Naive thymus-derived CD8-positive, alpha-beta T cell (primary cell): ENCODE data around the gene RAPGEF3. TPM values are rescaled to one million over a fixed set of nuclear protein-coding genes. Genes with fewer than 3 reads are reported as not detected.

Source experiments
- ATAC-seq, 2 donors: fragments of 150-1000 bp; cut with Tn5 transposase in 1 of 2; sonication (Bioruptor Pico), chemical (Tn5 transposase) in 1 of 2; 1 replicate in 1 of 2; 2 replicates in 1 of 2; pipeline ENCODE4 v1.10.0; 2021; ENCODE audit warnings: mild to moderate bottlenecking in 2 of 2, moderate library complexity in 2 of 2
- POLR2A ChIA-PET: fragments of 350-600 bp; sonication (Branson Sonifier 250); formaldehyde crosslinking; loops from one replicate; lab custom pipeline; 2021; ENCODE audit warnings: antibody characterized with exemption; lab: Charles Lee
- DNase-seq, 10 donors: peaks; one replicate each; pipeline versions ENCODE4 v3.0.0 to v3.0.0-alpha.2; 2020 to 2022
- H3K27ac Mint-ChIP-seq, 10 donors: one replicate each; pipeline ENCODE4 v1.8.0; 2020 to 2022; ENCODE audit warnings: mild to moderate bottlenecking in 10 of 10, mixed read lengths in 10 of 10, moderate library complexity in 4 of 10, inconsistent platforms in 1 of 10
- H3K27me3 Mint-ChIP-seq, 5 donors: one replicate each; pipeline ENCODE4 v1.8.0; 2021 to 2022; ENCODE audit warnings: mixed read lengths in 5 of 5
- H3K36me3 Mint-ChIP-seq, 3 donors: one replicate each; pipeline ENCODE4 v1.8.0; 2020 to 2022; ENCODE audit warnings: mixed read lengths in 3 of 3, mild to moderate bottlenecking in 2 of 3, inconsistent platforms in 1 of 3
- H3K4me1 Mint-ChIP-seq, 4 donors: one replicate each; pipeline ENCODE4 v1.8.0; 2021 to 2022; ENCODE audit warnings: mixed read lengths in 4 of 4
- H3K4me3 Mint-ChIP-seq, 10 donors: one replicate each; pipeline ENCODE4 v1.8.0; 2020 to 2022; ENCODE audit warnings: mild to moderate bottlenecking in 10 of 10, mixed read lengths in 10 of 10, moderate library complexity in 6 of 10, inconsistent platforms in 1 of 10
- H3K9me3 Mint-ChIP-seq, 9 donors: one replicate each; pipeline ENCODE4 v1.8.0; 2020 to 2022; ENCODE audit warnings: mixed read lengths in 9 of 9, mild to moderate bottlenecking in 3 of 9, inconsistent platforms in 1 of 9, moderate library complexity in 1 of 9
- polyA plus RNA-seq, 3 donors: library from polyadenylated mRNA; unstranded; fragments of 300-500 nt; fragmentation: Illumina TruSeq; gene quantifications; one replicate each; pipeline ENCODE4 v1.2.3, GENCODE V29; 2021
- total RNA-seq, 8 experiments: library from RNA in 2 of 8; stranded (reverse) in 2 of 8; gene quantifications; one replicate each; pipeline ENCODE4 v1.2.3 and lab custom pipeline; 2021 to 2026

Gene RAPGEF3
- total and polyA plus RNA-seq, 5 experiments from 2014 or later: 0.08 to 0.65 (median 0.27) TPM

- no peak for DNase-seq
- H3K27ac Mint-ChIP-seq: peak overlapping the region in 5 of 10 donors; percentile 23 to 94 (median 48)
- ATAC-seq: no peak
- POLR2A ChIA-PET: no interaction called here
- no peaks in the 10 kb centered on the region for H3K9me3 Mint-ChIP-seq
- no peaks in the 10 kb centered on the region for H3K36me3 Mint-ChIP-seq
- peak overlapping the region in 1 of 10 donors; percentile 10 for H3K4me3 Mint-ChIP-seq
- H3K27me3 Mint-ChIP-seq: no peaks in the 10 kb centered on the region
- H3K4me1 Mint-ChIP-seq: peaks cover 25 to 64% (median 39%) of the 10 kb centered on the region in 4 donors
Observed at GRCh38 chr12:47709671-47710070, 49.0 kb downstream of the RAPGEF3 start.

- no peak for ATAC-seq
- peak overlapping the region in 2 of 10 donors; percentile 11 to 60 for H3K4me3 Mint-ChIP-seq
- POLR2A ChIA-PET: no interaction called here
- H3K27ac Mint-ChIP-seq: peak overlapping the region in 6 of 10 donors; percentile 9 to 94 (median 28)
- H3K9me3 Mint-ChIP-seq: no peaks in the 10 kb centered on the region
- DNase-seq: no peak
- no peaks in the 10 kb centered on the region for H3K27me3 Mint-ChIP-seq
- H3K36me3 Mint-ChIP-seq: no peaks in the 10 kb centered on the region
- peaks cover 25 to 61% (median 41%) of the 10 kb centered on the region in 4 donors for H3K4me1 Mint-ChIP-seq
Observed at GRCh38 chr12:47709237-47709636, 49.4 kb downstream of the RAPGEF3 start.

- Mint-ChIP-seq H3K4me1 (peaks cover 32 to 66% (median 53%) of the 10 kb centered on the region in 4 donors), H3K36me3 (peaks cover 0 to 11% (median 0%) of the 10 kb centered on the region in 3 donors)
- DNase-seq: peak in 2 of 10 donors; percentile 26 to 28
Observed at GRCh38 chr12:47707905-47708543, 50.7 kb downstream of the RAPGEF3 start.

GRCh38 chr12:47707355-47707754 lies 51.3 kb downstream of the RAPGEF3 start:
- Mint-ChIP-seq H3K36me3 (peaks cover 0 to 14% (median 2%) of the 10 kb centered on the region in 3 donors), H3K9me3 (no peaks in the 10 kb centered on the region), H3K27ac (peak overlapping the region; percentile 82 to 98 (median 91)), H3K27me3 (no peaks in the 10 kb centered on the region), H3K4me3 (peak overlapping the region; percentile 38 to 99 (median 72)), H3K4me1 (peaks cover 32 to 70% (median 55%) of the 10 kb centered on the region in 4 donors)
- DNase-seq: no peak
- POLR2A ChIA-PET: interaction anchor here (0.6 to 2.4 kb wide), 6 partner anchors 8 to 976 kb away, joined by 3 to 8 read pairs (median 3); no protein-coding TSS in a partner anchor
- no peak for ATAC-seq

More at GRCh38 chr12:47707905-47708543, 50.7 kb downstream of the RAPGEF3 start:
- Mint-ChIP-seq H3K9me3 (no peaks in the 10 kb centered on the region), H3K4me3 (peak overlapping the region; percentile 61 to 99 (median 72)), H3K27ac (peak overlapping the region; percentile 78 to 94 (median 91)), H3K27me3 (no peaks in the 10 kb centered on the region)
- ATAC-seq: no peak
- POLR2A ChIA-PET: interaction anchor here (0.5 to 2.4 kb wide), 7 partner anchors 8 to 975 kb away, joined by 3 to 8 read pairs (median 3); partner anchors contain the start of gene ASB8

- no peaks in the 10 kb centered on the region for H3K27me3 Mint-ChIP-seq
- peak; percentile 92 to 93 for ATAC-seq
Observed at GRCh38 chr12:47705566-47706425, 52.9 kb downstream of the RAPGEF3 start, which contains the start of gene RPAP3. TSS of gene RPAP3 (minus strand) at chr12:47706030. CDS start at chr12:47702840, 3,190 bp downstream.

GRCh38 chr12:47705229-47705565 lies 53.5 kb downstream of the RAPGEF3 start:
- peaks cover 0 to 30% (median 2%) of the 10 kb centered on the region in 3 donors for H3K36me3 Mint-ChIP-seq
- no peaks in the 10 kb centered on the region for H3K27me3 Mint-ChIP-seq
- DNase-seq: no peak
- H3K4me3 Mint-ChIP-seq: peak overlapping the region; percentile 84 to 99 (median 98)
- H3K27ac Mint-ChIP-seq: peak overlapping the region; percentile 21 to 98 (median 89)
- H3K9me3 Mint-ChIP-seq: no peaks in the 10 kb centered on the region
- POLR2A ChIA-PET: interaction anchor here (0.6 to 2.0 kb wide), 4 partner anchors 36 to 513 kb away, joined by 3 to 8 read pairs (median 6); partner anchors contain the start of gene SLC48A1
- no peak for ATAC-seq
- H3K4me1 Mint-ChIP-seq: peaks cover 35 to 75% (median 58%) of the 10 kb centered on the region in 4 donors

More at GRCh38 chr12:47705566-47706425, 52.9 kb downstream of the RAPGEF3 start, which contains the start of gene RPAP3:
- Mint-ChIP-seq H3K4me3 (peak within 1 kb of the TSS; percentile 91 to 99 (median 98)), H3K36me3 (peaks cover 0 to 24% (median 2%) of the 10 kb centered on the region in 3 donors), H3K27ac (peak within 1 kb of the TSS; percentile 91 to 100 (median 97)), H3K4me1 (peaks cover 33 to 76% (median 56%) of the 10 kb centered on the region in 4 donors), H3K9me3 (no peaks in the 10 kb centered on the region)
- peak; percentile 91 to 97 (median 95) for DNase-seq
- POLR2A ChIA-PET: interaction anchor here (0.5 to 2.4 kb wide), 17 partner anchors 10 to 1716 kb away, joined by 3 to 8 read pairs (median 4); partner anchors contain the start of genes ASB8 and SLC48A1

GRCh38 chr12:47704719-47705118 lies 54.0 kb downstream of the RAPGEF3 start:
- ATAC-seq: no peak
- peaks cover 0 to 34% (median 6%) of the 10 kb centered on the region in 3 donors for H3K36me3 Mint-ChIP-seq
- H3K27ac Mint-ChIP-seq: peak overlapping the region; percentile 21 to 96 (median 88)
- H3K27me3 Mint-ChIP-seq: no peaks in the 10 kb centered on the region
- no peak for DNase-seq
- H3K4me3 Mint-ChIP-seq: peak overlapping the region; percentile 84 to 99 (median 98)
- no peaks in the 10 kb centered on the region for H3K9me3 Mint-ChIP-seq
- H3K4me1 Mint-ChIP-seq: peaks cover 35 to 72% (median 59%) of the 10 kb centered on the region in 4 donors
- POLR2A ChIA-PET: interaction anchor here (0.6 to 2.0 kb wide), 4 partner anchors 68 to 626 kb away, joined by 3 to 8 read pairs (median 4); partner anchors contain the start of genes PCED1B and SLC48A1

- Mint-ChIP-seq H3K36me3 (peaks cover 5 to 67% (median 20%) of the 10 kb centered on the region in 3 donors), H3K4me3 (no peak overlapping the region), H3K4me1 (peaks cover 21 to 57% (median 28%) of the 10 kb centered on the region in 4 donors), H3K27me3 (no peaks in the 10 kb centered on the region), H3K27ac (peak overlapping the region in 1 of 10 donors; percentile 9), H3K9me3 (no peaks in the 10 kb centered on the region)
- POLR2A ChIA-PET: no interaction called here
- DNase-seq (no peak), ATAC-seq (no peak)
Observed at GRCh38 chr12:47700263-47700662, 58.4 kb downstream of the RAPGEF3 start.

- no peak overlapping the region for H3K4me3 Mint-ChIP-seq
- H3K27ac Mint-ChIP-seq: no peak overlapping the region
- DNase-seq: no peak
- no peaks in the 10 kb centered on the region for H3K27me3 Mint-ChIP-seq
- H3K36me3 Mint-ChIP-seq: peaks cover 5 to 78% (median 25%) of the 10 kb centered on the region in 3 donors
- no peaks in the 10 kb centered on the region for H3K9me3 Mint-ChIP-seq
- peaks cover 6 to 44% (median 20%) of the 10 kb centered on the region in 4 donors for H3K4me1 Mint-ChIP-seq
- ATAC-seq: no peak
- POLR2A ChIA-PET: interaction anchor here (0.6 kb wide), 1 partner anchor 794 kb away, joined by 3 read pairs; no protein-coding TSS in a partner anchor
Observed at GRCh38 chr12:47698631-47699030, 60.0 kb downstream of the RAPGEF3 start.

GRCh38 chr12:47698055-47698454 lies 60.6 kb downstream of the RAPGEF3 start:
- peaks cover under 1 to 38% (median 16%) of the 10 kb centered on the region in 4 donors for H3K4me1 Mint-ChIP-seq
- no peaks in the 10 kb centered on the region for H3K9me3 Mint-ChIP-seq
- H3K27ac Mint-ChIP-seq: peak overlapping the region in 1 of 10 donors; percentile 39
- H3K4me3 Mint-ChIP-seq: no peak overlapping the region
- H3K27me3 Mint-ChIP-seq: no peaks in the 10 kb centered on the region
- ATAC-seq (no peak), DNase-seq (no peak)
- H3K36me3 Mint-ChIP-seq: peaks cover 5 to 78% (median 31%) of the 10 kb centered on the region in 3 donors
- POLR2A ChIA-PET: no interaction called here

- no peak for DNase-seq
- ATAC-seq: no peak
- peaks cover 0 to 70% (median 38%) of the 10 kb centered on the region in 3 donors for H3K36me3 Mint-ChIP-seq
- peaks cover 0 to 6% (median 2%) of the 10 kb centered on the region in 4 donors for H3K4me1 Mint-ChIP-seq
- no peaks in the 10 kb centered on the region for H3K9me3 Mint-ChIP-seq
- H3K27ac Mint-ChIP-seq: peak overlapping the region in 1 of 10 donors; percentile 25
- H3K4me3 Mint-ChIP-seq: no peak overlapping the region
- H3K27me3 Mint-ChIP-seq: no peaks in the 10 kb centered on the region
- POLR2A ChIA-PET: no interaction called here
Observed at GRCh38 chr12:47689215-47689614, 69.5 kb downstream of the RAPGEF3 start.

- ATAC-seq (no peak), DNase-seq (no peak)
- Mint-ChIP-seq H3K36me3 (peaks cover 5 to 66% (median 26%) of the 10 kb centered on the region in 3 donors), H3K9me3 (no peaks in the 10 kb centered on the region), H3K27me3 (no peaks in the 10 kb centered on the region), H3K4me1 (peaks cover 5 to 13% (median 9%) of the 10 kb centered on the region in 4 donors), H3K4me3 (no peak overlapping the region), H3K27ac (no peak overlapping the region)
- POLR2A ChIA-PET: no interaction called here
Observed at GRCh38 chr12:47687636-47688035, 71.0 kb downstream of the RAPGEF3 start.
